Gastrocnemius medialis (tissue), 4 donors: ENCODE data around the gene ARSG. TPM values are rescaled to one million over a fixed set of nuclear protein-coding genes. Genes with fewer than 3 reads are reported as not detected.
A peak's percentile ranks its signal among the peaks of the same experiment; 100 is the strongest.

ENCODE experiments used
- ATAC-seq, 2 donors: fragments of 150-250 bp; one replicate each; pipeline ENCODE4 v1.9.1; 2016
- DNase-seq, 2 donors: peaks; one replicate each; pipeline ENCODE4 v3.0.0-alpha.2; 2019
- H3K27ac ChIP-seq, 4 donors: fragments of 200-600 bp; sonication (generic); 1 replicate in 1 of 4; 2 replicates in 3 of 4; pipeline ENCODE4 v1.5.1; 2016 to 2018; ENCODE audit warnings: mild to moderate bottlenecking in 2 of 4, moderate library complexity in 1 of 4
- H3K27me3 ChIP-seq, 3 donors: fragments of 200-600 bp; sonication (generic) in 2 of 3; 1 replicate in 1 of 3; 2 replicates in 2 of 3; pipeline versions ENCODE4 v1.5.1 to v1.6.0; 2016 to 2019; ENCODE audit warnings: mild to moderate bottlenecking in 1 of 3, moderate library complexity in 1 of 3
- H3K36me3 ChIP-seq, 2 donors: fragments of 200-600 bp; sonication (generic) in 1 of 2; one replicate each; pipeline ENCODE4 v1.5.1; 2017 to 2018
- H3K4me1 ChIP-seq, 2 donors: fragments of 200-600 bp; sonication (generic) in 1 of 2; one replicate each; pipeline ENCODE4 v1.5.1; 2016 to 2017; ENCODE audit warnings: mild to moderate bottlenecking in 2 of 2
- H3K4me3 ChIP-seq, 4 donors: fragments of 200-600 bp; sonication (generic) in 3 of 4; 1 replicate in 1 of 4; 2 replicates in 3 of 4; pipeline ENCODE4 v1.5.1; 2016 to 2019; ENCODE audit warnings: mild to moderate bottlenecking in 2 of 4
- H3K9me3 ChIP-seq, 3 donors: fragments of 200-600 bp; sonication (generic) in 2 of 3; 1 replicate in 1 of 3; 2 replicates in 2 of 3; pipeline ENCODE4 v1.5.1; 2016 to 2019
- CTCF ChIP-seq, 5 experiments: fragments of 450-650 bp in 3 of 5; fragments of 200-600 bp in 2 of 5; sonication (generic) in 2 of 5; IDR thresholded peaks in 4 of 5; conservative IDR thresholded peaks in 1 of 5; 1 replicate in 4 of 5; 2 replicates in 1 of 5; pipeline ENCODE4 v1.5.1; 2016 to 2019; ENCODE audit warnings: antibody characterized with exemption in 5 of 5, mild to moderate bottlenecking in 3 of 5, moderate library complexity in 3 of 5
- POLR2A ChIP-seq, 2 donors: fragments of 450-650 bp; IDR thresholded peaks; one replicate each; pipeline ENCODE4 v1.6.1; 2017; ENCODE audit warnings: antibody characterized with exemption in 2 of 2, mild to moderate bottlenecking in 2 of 2, moderate library complexity in 2 of 2
- in situ Hi-C, 4 donors: fragments of 200-750 bp; cut with MboI; loops; one replicate each; pipeline versions ENCODE4 v1.15.0 to v1.8.0; 2017; ENCODE audit warnings: low sequenced_read_pairs in 4 of 4
- intact Hi-C: fragments of 100-400 bp; cut with DNase I; formaldehyde crosslinking; loops from one replicate; pipeline ENCODE4 v1.15.1; 2023; ENCODE audit warnings: low total_unique reads
- total RNA-seq, 4 donors: library from RNA; depleted of rRNA; stranded (reverse); fragments of >200 nt; gene quantifications; one replicate each; pipeline versions ENCODE4 v1.1.0 to v1.2.3, GENCODE V29; 2016

ARSG gene
- total RNA-seq, 4 donors from 2014 or later = 3.3 to 6.1 (median 5.4) TPM

- Histone ChIP-seq H3K4me1 (peaks cover 17 to 23% of the 10 kb centered on the region in 2 donors), H3K36me3 (no peaks in the 10 kb centered on the region), H3K9me3 (no peaks in the 10 kb centered on the region), H3K4me3 (no peak overlapping the region), H3K27me3 (no peaks in the 10 kb centered on the region), H3K27ac (peak overlapping the region; percentile 3 to 50 (median 42))
- TF ChIP-seq POLR2A (IDR thresholded peaks at IDR 0.05) = no peak
- TF ChIP-seq CTCF (IDR thresholded peaks at IDR 0.05 in 4 of 5, conservative IDR thresholded peaks at IDR 0.05 in 1 of 5) = no peak
- DNase-seq (no peak), ATAC-seq (no peak)
- intact Hi-C loops (no loop called here), in situ Hi-C loops (loop anchor here in 3 of 4 donors (5.0 to 10.0 kb wide), 2 partner anchors 132 to 134 kb away; no protein-coding TSS in a partner anchor)
These were observed 105.2 kb downstream of the ARSG start for GRCh38 chr17:68396226-68397107.

GRCh38 chr17:68397108-68397536 is 105.8 kb downstream of the ARSG start:
- Histone ChIP-seq H3K9me3 (no peaks in the 10 kb centered on the region), H3K27me3 (no peaks in the 10 kb centered on the region), H3K36me3 (no peaks in the 10 kb centered on the region), H3K27ac (peak overlapping the region; percentile 3 to 50 (median 42)), H3K4me3 (no peak overlapping the region), H3K4me1 (peaks cover 17% of the 10 kb centered on the region in 2 donors)
- in situ Hi-C loops (loop anchor here in 3 of 4 donors (5.0 to 10.0 kb wide), 2 partner anchors 132 to 135 kb away; no protein-coding TSS in a partner anchor), intact Hi-C loops (no loop called here)
- no peak for DNase-seq
- no peak for TF ChIP-seq CTCF (IDR thresholded peaks at IDR 0.05 in 4 of 5, conservative IDR thresholded peaks at IDR 0.05 in 1 of 5)
- TF ChIP-seq POLR2A (IDR thresholded peaks at IDR 0.05) = no peak
- ATAC-seq = no peak

- Histone ChIP-seq H3K4me1 (peaks cover 20 to 23% of the 10 kb centered on the region in 2 donors), H3K27me3 (no peaks in the 10 kb centered on the region), H3K36me3 (no peaks in the 10 kb centered on the region), H3K9me3 (no peaks in the 10 kb centered on the region), H3K4me3 (no peak overlapping the region), H3K27ac (peak overlapping the region in 3 of 4 donors; percentile 5 to 52 (median 15))
- intact Hi-C loops (loop anchor here (1.0 kb wide), 2 partner anchors 64 to 136 kb away; no protein-coding TSS in a partner anchor), in situ Hi-C loops (loop anchor here in 3 of 4 donors (5.0 to 10.0 kb wide), 2 partner anchors 134 to 137 kb away; no protein-coding TSS in a partner anchor)
- ATAC-seq (peak; percentile 72 to 81), DNase-seq (peak in 1 of 2 donors; percentile 63)
- TF ChIP-seq POLR2A (IDR thresholded peaks at IDR 0.05) (no peak), CTCF (IDR thresholded peaks at IDR 0.05 in 4 of 5, conservative IDR thresholded peaks at IDR 0.05 in 1 of 5) (peak; percentile 83 to 90 (median 86))
These were observed 107.7 kb downstream of the ARSG start for GRCh38 chr17:68398691-68399637.

GRCh38 chr17:68399638-68400403 is 108.5 kb downstream of the ARSG start:
- in situ Hi-C loops = loop anchor here in 3 of 4 donors (5.0 to 10.0 kb wide), 2 partner anchors 135 to 138 kb away; no protein-coding TSS in a partner anchor
- ATAC-seq (peak; percentile 6 to 24), DNase-seq (no peak)
- no peaks in the 10 kb centered on the region for H3K36me3 ChIP-seq
- no peak overlapping the region for H3K4me3 ChIP-seq
- H3K4me1 ChIP-seq = peaks cover 20 to 23% of the 10 kb centered on the region in 2 donors
- TF ChIP-seq CTCF (IDR thresholded peaks at IDR 0.05 in 4 of 5, conservative IDR thresholded peaks at IDR 0.05 in 1 of 5) (no peak), POLR2A (IDR thresholded peaks at IDR 0.05) (no peak)
- H3K27ac ChIP-seq = peak overlapping the region in 3 of 4 donors; percentile 2 to 52 (median 15)
- intact Hi-C loops = loop anchor here (1.0 kb wide), 2 partner anchors 63 to 137 kb away; no protein-coding TSS in a partner anchor
- H3K9me3 ChIP-seq = no peaks in the 10 kb centered on the region
- H3K27me3 ChIP-seq = no peaks in the 10 kb centered on the region
